Progenitor cell of endocrine pancreas (in vitro differentiated cells): ENCODE results near the gene KRTAP1-1. TPM values are rescaled to one million over a fixed set of nuclear protein-coding genes. Genes with fewer than 3 reads are reported as not detected.
A peak's percentile ranks its signal among the peaks of the same experiment; 100 is the strongest.
"Not testable (repeated sequence)": the region's sequence is repeated elsewhere in the genome, so short reads cannot be mapped to it uniquely, and the experiment has no call there.

Experiments
- DNase-seq: peaks from one replicate; pipeline ENCODE4 v3.0.0; 2021; ENCODE audit warnings: low spot score; ENCODE audit not compliant: unreplicated experiment
- H3K27ac Mint-ChIP-seq: 2 replicates; pipeline ENCODE4 v1.8.0; 2021; ENCODE audit warnings: mild to moderate bottlenecking, moderate library complexity, mixed read lengths
- H3K27me3 Mint-ChIP-seq: 2 replicates; pipeline ENCODE4 v1.8.0; 2021; ENCODE audit warnings: mixed read lengths
- H3K36me3 Mint-ChIP-seq: 2 replicates; pipeline ENCODE4 v1.8.0; 2022; ENCODE audit warnings: mixed read lengths; ENCODE audit not compliant: insufficient read depth
- H3K4me1 Mint-ChIP-seq: 2 replicates; pipeline ENCODE4 v1.8.0; 2021; ENCODE audit warnings: low read depth, mixed read lengths
- H3K4me3 Mint-ChIP-seq: 2 replicates; pipeline ENCODE4 v1.8.0; 2021; ENCODE audit warnings: low read depth, mild to moderate bottlenecking, moderate library complexity, mixed read lengths
- H3K9me3 Mint-ChIP-seq: 2 replicates; pipeline ENCODE4 v1.8.0; 2021; ENCODE audit warnings: low read depth, mixed read lengths
- CTCF ChIP-seq: fragments of 200-600 bp; sonication (generic); IDR thresholded peaks from one replicate; pipeline ENCODE4 v1.5.0; 2021; ENCODE audit warnings: antibody characterized with exemption, mild to moderate bottlenecking; ENCODE audit not compliant: unreplicated experiment
- long read RNA-seq: library from polyadenylated mRNA; unstranded; transcript quantifications from one replicate; pipeline ENCODE4 v2.0.0, GENCODE V29; 2020
- total RNA-seq: library from RNA; stranded (reverse); gene quantifications from 2 replicates; pipeline ENCODE4 v1.2.1, GENCODE V29; 2021

KRTAP1-1 gene
- total RNA-seq = not detected in 2 replicates
- long read RNA-seq = 0 reads

- H3K9me3 Mint-ChIP-seq = peaks cover 13% of the 10 kb centered on the region
- H3K4me3 Mint-ChIP-seq, H3K4me1 Mint-ChIP-seq, DNase-seq, H3K36me3 Mint-ChIP-seq, H3K27me3 Mint-ChIP-seq: not testable (repeated sequence)
- peak within 1 kb of the TSS; percentile 81 for H3K27ac Mint-ChIP-seq
Measured at GRCh38 chr17:41040783-41041571, at the start of gene KRTAP1-1. Gene KRTAP1-1, minus strand, starts transcription at chr17:41041450. Its CDS starts 53 bp downstream, at chr17:41041397.

- not testable (repeated sequence) for DNase-seq, H3K27me3 Mint-ChIP-seq, H3K27ac Mint-ChIP-seq, H3K36me3 Mint-ChIP-seq, H3K4me3 Mint-ChIP-seq
- Mint-ChIP-seq H3K9me3 (peaks cover 14% of the 10 kb centered on the region), H3K4me1 (peaks cover 18% of the 10 kb centered on the region)
Measured at GRCh38 chr17:41088760-41089352, 47.6 kb upstream of the KRTAP1-1 start.

- not testable (repeated sequence) for H3K36me3 Mint-ChIP-seq, DNase-seq, H3K4me3 Mint-ChIP-seq, H3K9me3 Mint-ChIP-seq, H3K27ac Mint-ChIP-seq, H3K27me3 Mint-ChIP-seq
- H3K4me1 Mint-ChIP-seq = peaks cover 18% of the 10 kb centered on the region
Measured at GRCh38 chr17:41084100-41084856, 43.0 kb upstream of the KRTAP1-1 start, which contains the start of gene KRTAP4-7. Gene KRTAP4-7, plus strand, starts transcription at chr17:41084150. Its CDS starts 57 bp downstream, at chr17:41084207.

GRCh38 chr17:41083427-41083826, 42.2 kb upstream of the KRTAP1-1 start:
- not testable (repeated sequence) for DNase-seq, H3K9me3 Mint-ChIP-seq

GRCh38 chr17:41082626-41083025, 41.4 kb upstream of the KRTAP1-1 start:
- DNase-seq = no peak
- Mint-ChIP-seq H3K4me1 (peaks cover 6% of the 10 kb centered on the region), H3K4me3 (no peak overlapping the region), H3K27ac (no peak overlapping the region), H3K36me3 (no peaks in the 10 kb centered on the region), H3K27me3 (peaks cover 8% of the 10 kb centered on the region), H3K9me3 (no peaks in the 10 kb centered on the region)
- TF ChIP-seq CTCF = no peak

More at GRCh38 chr17:41083427-41083826, 42.2 kb upstream of the KRTAP1-1 start:
- not testable (repeated sequence) for H3K27me3 Mint-ChIP-seq, H3K27ac Mint-ChIP-seq, H3K36me3 Mint-ChIP-seq, H3K4me3 Mint-ChIP-seq
- peaks cover 13% of the 10 kb centered on the region for H3K4me1 Mint-ChIP-seq

GRCh38 chr17:41076788-41077187, 35.5 kb upstream of the KRTAP1-1 start:
- Mint-ChIP-seq H3K36me3 (no peaks in the 10 kb centered on the region), H3K4me3 (no peak overlapping the region), H3K4me1 (no peaks in the 10 kb centered on the region), H3K27ac (no peak overlapping the region), H3K27me3 (peaks cover 9% of the 10 kb centered on the region), H3K9me3 (no peaks in the 10 kb centered on the region)
- DNase-seq = no peak
- TF ChIP-seq CTCF = no peak

GRCh38 chr17:41073676-41074075, 32.4 kb upstream of the KRTAP1-1 start:
- H3K4me1 Mint-ChIP-seq = no peaks in the 10 kb centered on the region
- H3K4me3 Mint-ChIP-seq = no peak overlapping the region

More at GRCh38 chr17:41073676-41074075, 32.4 kb upstream of the KRTAP1-1 start:
- DNase-seq = no peak
- Mint-ChIP-seq H3K9me3 (no peaks in the 10 kb centered on the region), H3K36me3 (no peaks in the 10 kb centered on the region), H3K27me3 (peaks cover 9% of the 10 kb centered on the region), H3K27ac (no peak overlapping the region)
- TF ChIP-seq CTCF = no peak
